Measurements from ENCODE around the gene FAM174C. TPM values are rescaled to one million over a fixed set of nuclear protein-coding genes. Genes with fewer than 3 reads are reported as not detected.

Gene FAM174C
- total RNA-seq, 3 donors from 2014 or later (not counting 1 experiment from before 2014, with no cell fraction given): 26.6 to 33.4 (median 27.1) TPM

DNA sequence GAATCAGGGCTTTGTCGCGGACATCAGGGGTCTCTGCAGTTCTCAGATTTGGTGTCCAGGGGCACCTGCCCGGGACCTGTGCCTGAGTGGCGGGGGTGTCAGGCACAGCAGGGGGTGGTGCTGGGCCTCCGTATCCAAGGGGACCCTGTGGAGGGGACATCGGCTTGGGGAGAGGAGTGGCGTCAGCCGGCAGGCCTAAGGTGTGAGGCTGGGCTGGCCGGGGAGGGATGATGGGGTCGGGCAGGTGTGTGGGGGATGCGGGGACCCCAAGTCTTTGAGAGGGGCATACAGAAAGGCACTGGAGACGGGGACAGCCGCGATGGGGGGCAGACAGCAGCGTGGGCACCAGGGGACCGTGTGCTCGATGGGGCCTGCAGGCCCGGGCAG lies 12.9 kb downstream of the FAM174C start:
- Histone ChIP-seq H3K4me3 (ENCODE audit: low read length) (no peak overlapping the region), H3K4me1 (ENCODE audit: control insufficient read depth, insufficient read depth, low read length) (peaks cover 10% of the 10 kb centered on the region), H3K36me3 (ENCODE audit: control insufficient read depth, insufficient read depth, low read length) (no peaks in the 10 kb centered on the region), H3K27me3 (ENCODE audit: control insufficient read depth, insufficient read depth, low read length) (peaks cover 22% of the 10 kb centered on the region), H3K27ac (ENCODE audit: low read length) (no peak overlapping the region), H3K9me3 (ENCODE audit: control insufficient read depth, insufficient read depth, low read length) (no peaks in the 10 kb centered on the region)
- intact Hi-C loops (cut with micrococcal nuclease): no loop called here
- no peaks in the 10 kb centered on the region for H3K36me3 Mint-ChIP-seq
- DNase-seq: no peak
- no peak overlapping the region for H3K27ac Mint-ChIP-seq
- no peaks in the 10 kb centered on the region for H3K9me3 Mint-ChIP-seq
- H3K4me3 Mint-ChIP-seq: peak overlapping the region; percentile 31
- no peak for ATAC-seq
- TF ChIP-seq, protein P1, sequence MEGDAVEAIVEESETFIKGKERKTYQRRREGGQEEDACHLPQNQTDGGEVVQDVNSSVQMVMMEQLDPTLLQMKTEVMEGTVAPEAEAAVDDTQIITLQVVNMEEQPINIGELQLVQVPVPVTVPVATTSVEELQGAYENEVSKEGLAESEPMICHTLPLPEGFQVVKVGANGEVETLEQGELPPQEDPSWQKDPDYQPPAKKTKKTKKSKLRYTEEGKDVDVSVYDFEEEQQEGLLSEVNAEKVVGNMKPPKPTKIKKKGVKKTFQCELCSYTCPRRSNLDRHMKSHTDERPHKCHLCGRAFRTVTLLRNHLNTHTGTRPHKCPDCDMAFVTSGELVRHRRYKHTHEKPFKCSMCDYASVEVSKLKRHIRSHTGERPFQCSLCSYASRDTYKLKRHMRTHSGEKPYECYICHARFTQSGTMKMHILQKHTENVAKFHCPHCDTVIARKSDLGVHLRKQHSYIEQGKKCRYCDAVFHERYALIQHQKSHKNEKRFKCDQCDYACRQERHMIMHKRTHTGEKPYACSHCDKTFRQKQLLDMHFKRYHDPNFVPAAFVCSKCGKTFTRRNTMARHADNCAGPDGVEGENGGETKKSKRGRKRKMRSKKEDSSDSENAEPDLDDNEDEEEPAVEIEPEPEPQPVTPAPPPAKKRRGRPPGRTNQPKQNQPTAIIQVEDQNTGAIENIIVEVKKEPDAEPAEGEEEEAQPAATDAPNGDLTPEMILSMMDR (IDR thresholded peaks at IDR 0.05): no peak
- peaks cover 0 to 9% of the 10 kb centered on the region in 2 donors for H3K4me1 Mint-ChIP-seq
- WGBS (ENCODE audit: insufficient coverage): 87% methylated on average over 18 of the region's 18 CpGs
- H3K27me3 Mint-ChIP-seq (ENCODE audit: low read depth in 2 of 2): peaks cover 12 to 33% of the 10 kb centered on the region in 2 donors

DNA sequence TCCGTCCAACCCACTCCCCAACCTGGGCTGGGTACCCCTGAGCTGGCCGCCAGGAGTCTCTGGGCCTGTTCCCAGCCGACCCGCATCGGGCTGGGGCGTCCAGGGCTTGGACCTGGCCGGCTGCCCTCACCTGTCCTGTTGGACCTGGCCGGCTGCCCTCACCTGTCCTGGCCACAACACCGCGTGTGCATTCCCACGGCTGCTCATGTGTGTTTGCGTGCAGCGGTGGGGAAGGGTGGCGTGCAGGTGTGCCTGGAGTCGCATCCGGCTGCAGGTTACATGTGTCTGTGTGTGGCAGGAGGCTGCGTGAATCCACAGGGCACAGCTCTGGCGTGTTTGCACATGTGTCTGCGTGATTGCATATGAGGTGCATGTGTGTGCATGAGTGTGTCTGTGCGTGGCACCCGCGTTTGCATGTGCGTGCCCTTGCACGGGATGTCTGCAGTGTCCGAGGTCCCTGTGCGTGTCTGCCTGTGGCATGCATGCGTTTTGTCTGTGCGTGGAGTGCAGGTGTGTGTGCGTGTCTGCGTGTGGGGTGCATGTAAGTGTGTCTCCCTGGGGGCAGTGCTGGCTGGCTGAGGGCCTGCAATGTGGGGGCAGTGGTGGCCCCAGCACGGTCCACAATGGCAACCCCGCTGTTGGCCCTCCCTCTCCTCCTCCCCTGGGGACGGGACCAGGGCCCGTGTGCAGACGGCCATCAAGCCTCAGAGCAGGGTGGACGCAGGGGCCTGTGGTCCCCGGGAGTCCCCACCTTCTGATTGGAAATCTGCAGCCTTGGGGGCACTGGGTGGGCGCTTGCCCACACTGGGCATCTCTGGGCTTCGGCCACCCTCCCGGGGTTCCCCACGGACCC lies 13.7 kb downstream of the FAM174C start:
- H3K4me1 ChIP-seq (ENCODE audit: control insufficient read depth, insufficient read depth, low read length): peaks cover 10% of the 10 kb centered on the region
- H3K27me3 ChIP-seq (ENCODE audit: control insufficient read depth, insufficient read depth, low read length): peaks cover 24% of the 10 kb centered on the region
- no peaks in the 10 kb centered on the region for H3K9me3 ChIP-seq (ENCODE audit: control insufficient read depth, insufficient read depth, low read length)
- H3K9me3 Mint-ChIP-seq: no peaks in the 10 kb centered on the region
- TF ChIP-seq, protein P1 (IDR thresholded peaks at IDR 0.05): no peak
- no peak for ATAC-seq
- H3K4me3 Mint-ChIP-seq: no peak overlapping the region
- no peaks in the 10 kb centered on the region for H3K36me3 ChIP-seq (ENCODE audit: control insufficient read depth, insufficient read depth, low read length)
- no peak for DNase-seq
- 88% methylated on average over 41 of the region's 41 CpGs for WGBS (ENCODE audit: insufficient coverage)
- H3K27ac Mint-ChIP-seq: no peak overlapping the region
- peaks cover 0 to 8% of the 10 kb centered on the region in 2 donors for H3K4me1 Mint-ChIP-seq
- H3K27ac ChIP-seq (ENCODE audit: low read length): no peak overlapping the region
- H3K36me3 Mint-ChIP-seq: no peaks in the 10 kb centered on the region
- no peak overlapping the region for H3K4me3 ChIP-seq (ENCODE audit: low read length)
- H3K27me3 Mint-ChIP-seq (ENCODE audit: low read depth in 2 of 2): peaks cover 10 to 32% of the 10 kb centered on the region in 2 donors
- intact Hi-C loops (cut with micrococcal nuclease): no loop called here

DNA sequence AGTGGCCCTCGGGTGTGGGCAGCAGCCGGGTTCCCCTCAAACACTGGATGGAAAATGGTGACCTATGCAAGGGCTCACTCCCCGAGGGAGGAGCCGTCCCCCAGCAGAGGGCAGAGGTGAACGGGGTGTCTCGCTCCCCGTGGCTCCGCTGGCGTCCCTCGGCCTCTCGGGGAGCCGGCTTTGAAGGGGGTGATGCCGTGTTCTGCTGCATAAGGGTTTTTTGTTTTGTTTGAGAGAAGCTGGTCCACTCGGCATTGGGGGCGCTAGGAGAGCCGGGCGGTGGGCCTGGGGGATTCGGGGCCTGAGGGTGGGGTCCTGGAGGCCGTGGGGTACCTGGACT lies 14.3 kb downstream of the FAM174C start:
- peaks cover 5 to 28% of the 10 kb centered on the region in 2 donors for H3K27me3 Mint-ChIP-seq (ENCODE audit: low read depth in 2 of 2)
- ATAC-seq: no peak
- H3K27ac Mint-ChIP-seq: no peak overlapping the region
- H3K9me3 Mint-ChIP-seq: no peaks in the 10 kb centered on the region
- peaks cover 0 to 5% of the 10 kb centered on the region in 2 donors for H3K4me1 Mint-ChIP-seq
- no peaks in the 10 kb centered on the region for H3K36me3 Mint-ChIP-seq
- DNase-seq: no peak
- peaks cover 23% of the 10 kb centered on the region for H3K27me3 ChIP-seq (ENCODE audit: control insufficient read depth, insufficient read depth, low read length)
- intact Hi-C loops (cut with micrococcal nuclease): no loop called here
- H3K4me1 ChIP-seq (ENCODE audit: control insufficient read depth, insufficient read depth, low read length): peaks cover 10% of the 10 kb centered on the region
- no peaks in the 10 kb centered on the region for H3K36me3 ChIP-seq (ENCODE audit: control insufficient read depth, insufficient read depth, low read length)
- TF ChIP-seq, protein P1 (IDR thresholded peaks at IDR 0.05): no peak
- 81% methylated on average over 19 of the region's 19 CpGs for WGBS (ENCODE audit: insufficient coverage)
- H3K27ac ChIP-seq (ENCODE audit: low read length): no peak overlapping the region
- no peaks in the 10 kb centered on the region for H3K9me3 ChIP-seq (ENCODE audit: control insufficient read depth, insufficient read depth, low read length)
- no peak overlapping the region for H3K4me3 ChIP-seq (ENCODE audit: low read length)
- no peak overlapping the region for H3K4me3 Mint-ChIP-seq
